IMR-90 (cell line): Measurements from ENCODE around the gene ITPR2. TPM values are rescaled to one million over a fixed set of nuclear protein-coding genes. Genes with fewer than 3 reads are reported as not detected.

ENCODE experiments used
- ATAC-seq: fragments of 200-7000 bp; cut with Tn5 transposase; 2 replicates; pipeline ENCODE4 v1.9.1; 2020; ENCODE audit warnings: low read depth, mild to moderate bottlenecking, moderate library complexity
- BruUV-seq: library from RNA; stranded (reverse); fragments of 400-500 nt; replicated peaks from 2 replicates; lab custom pipeline; 2021; lab: Mats Ljungman, UMichigan
- CTCF ChIA-PET: fragments of 300-600 bp; formaldehyde crosslinking; extraction: SDS; loops from one replicate; lab custom pipeline; 2021; ENCODE audit warnings: antibody characterized with exemption; lab: Yijun Ruan, JAX
- POLR2A ChIA-PET: fragments of 300-600 bp; sonication (Branson Sonifier 250); formaldehyde crosslinking; loops from one replicate; lab custom pipeline; 2022; ENCODE audit warnings: antibody characterized with exemption; ENCODE audit not compliant: unreplicated experiment; lab: Charles Lee
- DNase-seq: peaks from one replicate; pipeline ENCODE4 v3.0.0; 2013
- H2AFZ ChIP-seq: replicated peaks from 2 replicates; pipeline ENCODE3; 2013; ENCODE audit warnings: low read length, mild to moderate bottlenecking; ENCODE audit not compliant: poor library complexity
- H2AK5ac ChIP-seq: 2 replicates; pipeline ENCODE4 v1.6.1; 2013; ENCODE audit warnings: low read depth, low read length, inconsistent platforms
- H2AK9ac ChIP-seq: replicated peaks from 2 replicates; pipeline ENCODE3; 2013; ENCODE audit warnings: mild to moderate bottlenecking, low read depth, low read length, moderate library complexity; ENCODE audit not compliant: poor library complexity
- H2BK120ac ChIP-seq: 2 replicates; pipeline ENCODE4 v1.6.1; 2013; ENCODE audit warnings: low read depth, low read length, inconsistent platforms
- H2BK15ac ChIP-seq: 3 replicates; pipeline ENCODE4 v1.6.1; 2013; ENCODE audit warnings: low read depth, low read length, inconsistent platforms
- H2BK20ac ChIP-seq: 2 replicates; pipeline ENCODE4 v1.6.1; 2013; ENCODE audit warnings: low read depth, mild to moderate bottlenecking, inconsistent platforms, low read length, moderate library complexity
- H2BK5ac ChIP-seq: 2 replicates; pipeline ENCODE4 v1.6.1; 2013; ENCODE audit warnings: mild to moderate bottlenecking, low read depth, low read length, inconsistent platforms; ENCODE audit not compliant: poor library complexity, severe bottlenecking
- H3K14ac ChIP-seq: replicated peaks from 2 replicates; pipeline ENCODE4 v1.6.1; 2013; ENCODE audit warnings: low read depth, low read length, inconsistent platforms
- H3K18ac ChIP-seq: 2 replicates; pipeline ENCODE4 v1.6.1; 2013; ENCODE audit warnings: low read depth, low read length, control low read depth
- H3K23ac ChIP-seq: 2 replicates; pipeline ENCODE4 v1.6.1; 2013; ENCODE audit warnings: low read depth, low read length, inconsistent platforms
- H3K27ac ChIP-seq: 2 replicates; pipeline ENCODE4 v1.5.1; 2013; ENCODE audit warnings: mild to moderate bottlenecking, control low read depth, low read length; ENCODE audit not compliant: insufficient read depth
- H3K27me3 ChIP-seq: 2 replicates; pipeline ENCODE4 v1.6.1; 2013; ENCODE audit warnings: low read length; ENCODE audit not compliant: control insufficient read depth, insufficient read depth
- H3K36me3 ChIP-seq: 2 replicates; pipeline ENCODE4 v1.6.1; 2013; ENCODE audit warnings: low read length, mixed read lengths; ENCODE audit not compliant: control insufficient read depth, insufficient read depth
- H3K4ac ChIP-seq: 2 replicates; pipeline ENCODE4 v1.6.1; 2013; ENCODE audit warnings: low read depth, low read length, inconsistent platforms
- H3K4me1 ChIP-seq: 2 replicates; pipeline ENCODE4 v1.6.1; 2013; ENCODE audit warnings: low read length, mixed read lengths; ENCODE audit not compliant: control insufficient read depth, insufficient read depth
- H3K4me2 ChIP-seq: 2 replicates; pipeline ENCODE4 v1.6.1; 2013; ENCODE audit warnings: low read depth, mild to moderate bottlenecking, control low read depth, low read length, moderate library complexity
- H3K4me3 ChIP-seq: 2 replicates; pipeline ENCODE4 v1.5.1; 2013; ENCODE audit warnings: low read depth, mild to moderate bottlenecking, control low read depth, low read length, moderate library complexity; ENCODE audit not compliant: insufficient read depth
- H3K56ac ChIP-seq: 2 replicates; pipeline ENCODE4 v1.6.1; 2013; ENCODE audit warnings: low read length, inconsistent platforms; ENCODE audit not compliant: insufficient read depth; ENCODE audit errors: extremely low read depth
- H3K79me1 ChIP-seq, 2 experiments: 2 replicates each; pipeline ENCODE4 v1.6.1; 2013; ENCODE audit warnings: low read length in 2 of 2, inconsistent platforms in 1 of 2, low read depth in 1 of 2
- H3K9ac ChIP-seq: 2 replicates; pipeline ENCODE4 v1.6.1; 2013; ENCODE audit warnings: low read depth, low read length, control low read depth
- H3K9me1 ChIP-seq: 2 replicates; pipeline ENCODE4 v1.6.1; 2013; ENCODE audit warnings: low read length, inconsistent platforms; ENCODE audit not compliant: insufficient read depth
- H3K9me3 ChIP-seq: 2 replicates; pipeline ENCODE4 v1.6.1; 2013; ENCODE audit warnings: low read length; ENCODE audit not compliant: control insufficient read depth, insufficient read depth
- H4K20me1 ChIP-seq: 2 replicates; pipeline ENCODE4 v1.6.1; 2013; ENCODE audit warnings: low read length, inconsistent platforms; ENCODE audit not compliant: insufficient read depth
- H4K5ac ChIP-seq: 2 replicates; pipeline ENCODE4 v1.6.1; 2013; ENCODE audit warnings: mild to moderate bottlenecking, low read depth, low read length, control low read depth
- H4K8ac ChIP-seq, 2 experiments: 2 replicates each; pipeline ENCODE4 v1.6.1; 2013; ENCODE audit warnings: low read depth in 2 of 2, low read length in 2 of 2, control low read depth in 1 of 2, inconsistent platforms in 1 of 2
- H4K91ac ChIP-seq: 2 replicates; pipeline ENCODE4 v1.6.1; 2013; ENCODE audit warnings: low read depth, low read length, inconsistent platforms; ENCODE audit not compliant: insufficient read depth
- CEBPB ChIP-seq: IDR thresholded peaks from 2 replicates; pipeline ENCODE4 v1.6.1; 2012; ENCODE audit warnings: low read depth, low read length, improper control_type of control experiment
- CHD1 ChIP-seq: IDR thresholded peaks from 2 replicates; pipeline ENCODE4 v1.6.1; 2012; ENCODE audit warnings: low read depth, low read length, improper control_type of control experiment
- FOS ChIP-seq: fragments of 150-350 bp; IDR thresholded peaks from 2 replicates; pipeline ENCODE4 v1.6.1; 2016; ENCODE audit warnings: low read depth, low read length
- POLR2A ChIP-seq: IDR thresholded peaks from 2 replicates; pipeline ENCODE4 v1.6.1; 2012; ENCODE audit warnings: mild to moderate bottlenecking, low read depth, low read length
- RFX5 ChIP-seq: IDR thresholded peaks from 2 replicates; pipeline ENCODE4 v1.8.0; 2012; ENCODE audit warnings: low read depth, mild to moderate bottlenecking, low read length, moderate library complexity
- WGBS, 2 experiments: methylation state at CpG; one replicate each; pipeline versions ENCODE4 v1.1.5 to v1.1.7; 2013; ENCODE audit warnings: missing lambda C conversion rate in 2 of 2; ENCODE audit not compliant: insufficient read length in 1 of 2; ENCODE audit errors: extremely low coverage in 2 of 2; 5-methylcytosine and 5-hydroxymethylcytosine counted together
- dilution Hi-C: fragments of 300-500 bp; cut with HindIII; formaldehyde crosslinking; loops from one replicate; pipeline ENCODE4 v1.14.3; 2018; ENCODE audit warnings: low sequenced_read_pairs; ENCODE audit not compliant: unreplicated experiment
- in situ Hi-C: fragments of 300-500 bp; cut with MboI; formaldehyde crosslinking; loops from 3 replicates; pipeline ENCODE4 v1.14.3; 2019; ENCODE audit warnings: low sequenced_read_pairs, inconsistent platforms, mixed read lengths
- intact Hi-C: fragments of 100-400 bp; cut with micrococcal nuclease; formaldehyde crosslinking; loops from 2 replicates; pipeline ENCODE4 v1.10.0; 2022
- polyA plus RNA-seq, 3 experiments: library from polyadenylated mRNA; depleted of rRNA; stranded (reverse); fragments of >200 nt; gene quantifications; 2 replicates each; pipeline ENCODE4 v1.2.3, GENCODE V29; 2012; ENCODE audit warnings: low replicate concordance in 1 of 3
- total RNA-seq: library from RNA; depleted of rRNA; stranded (reverse); fragments of >200 nt; gene quantifications from 2 replicates; pipeline ENCODE4 v1.2.3, GENCODE V29; 2012
- TF ChIP-seq, protein P1 (sequence below): conservative IDR thresholded peaks from 2 replicates; pipeline ENCODE4 v1.5.1; 2012; ENCODE audit warnings: mild to moderate bottlenecking, low read depth, low read length, improper control_type of control experiment

Gene ITPR2
- total and polyA plus RNA-seq, 2 of the 4 experiments (the other 2 are of a cell fraction), result 1.2 to 9.0 TPM

DNA sequence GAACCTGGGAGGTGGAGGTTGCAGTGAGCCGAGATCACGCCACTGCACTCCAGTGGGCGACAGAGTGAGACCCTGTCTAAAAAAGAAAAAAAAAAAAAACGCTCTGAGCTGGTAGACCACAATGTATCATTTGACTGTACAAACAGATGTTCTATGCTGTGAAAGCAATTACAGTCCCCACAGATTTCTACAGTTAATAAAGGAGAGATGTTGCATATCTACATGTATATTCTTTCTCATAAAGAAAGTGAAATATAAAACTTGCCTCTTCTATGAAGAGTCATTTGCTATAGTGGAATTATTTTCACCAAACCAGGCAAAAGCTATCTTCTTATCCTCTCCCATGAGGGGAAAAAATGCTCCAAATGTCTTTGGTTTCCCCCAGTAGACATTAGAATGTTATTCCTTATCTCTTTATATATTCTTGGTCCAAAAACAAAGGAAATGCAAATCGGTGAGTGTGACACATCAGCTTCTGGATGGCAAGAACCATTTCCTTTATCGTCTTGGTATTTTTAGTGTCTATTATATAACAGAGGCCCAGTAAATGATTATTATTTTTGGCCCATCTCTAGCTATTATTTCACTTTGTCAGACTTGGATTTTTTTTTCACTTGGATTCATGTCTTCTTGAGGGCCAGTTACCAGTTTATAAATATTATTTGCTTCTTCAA is 407.3 kb downstream of the ITPR2 start:
- no peaks in the 10 kb centered on the region for H3K27me3 ChIP-seq

More for the DNA sequence above, 407.3 kb downstream of the ITPR2 start:
- no TSS peak for BruUV-seq
- Histone ChIP-seq H3K9me3 (no peaks in the 10 kb centered on the region), H3K4me3 (no peak overlapping the region), H3K9me1 (no peaks in the 10 kb centered on the region; the same call in 1 of the 2 replicates), H3K18ac (no peak overlapping the region), H3K36me3 (no peaks in the 10 kb centered on the region), H2BK20ac (no peak overlapping the region), H3K4me1 (peaks cover 2% of the 10 kb centered on the region; the same call in 1 of the 2 replicates), H3K14ac (no peak overlapping the region), H3K9ac (no peak overlapping the region), H4K20me1 (no peaks in the 10 kb centered on the region), H2AFZ (no peak overlapping the region), H3K23ac (no peak overlapping the region), H4K5ac (no peak overlapping the region), H2AK9ac (no peak overlapping the region), H4K8ac (no peak overlapping the region), H3K27ac (no peak overlapping the region), H3K79me1 (no peaks in the 10 kb centered on the region), H3K4ac (no peak overlapping the region), H2BK120ac (no peak overlapping the region), H2BK5ac (no peak overlapping the region), H3K56ac (no peak overlapping the region), H3K4me2 (no peak overlapping the region), H2BK15ac (no peak overlapping the region), H4K91ac (no peak overlapping the region), H2AK5ac (no peak overlapping the region)
- intact Hi-C loops (loop anchor here (5.0 kb wide), 1 partner anchor 33 kb away; no protein-coding TSS in a partner anchor), in situ Hi-C loops (no loop called here), dilution Hi-C loops (no loop called here)
- ATAC-seq (no peak), DNase-seq (peak; percentile 8)
- ChIA-PET POLR2A (no interaction called here), CTCF (interaction anchor here (0.5 to 1.4 kb wide), 2 partner anchors 71 to 303 kb away, joined by 3 to 5 read pairs; no protein-coding TSS in a partner anchor)
- WGBS, 2 experiments, result no CpG with 5 or more reads among the region's 6 CpGs
- no peak for TF ChIP-seq CHD1
- TF ChIP-seq, protein P1, sequence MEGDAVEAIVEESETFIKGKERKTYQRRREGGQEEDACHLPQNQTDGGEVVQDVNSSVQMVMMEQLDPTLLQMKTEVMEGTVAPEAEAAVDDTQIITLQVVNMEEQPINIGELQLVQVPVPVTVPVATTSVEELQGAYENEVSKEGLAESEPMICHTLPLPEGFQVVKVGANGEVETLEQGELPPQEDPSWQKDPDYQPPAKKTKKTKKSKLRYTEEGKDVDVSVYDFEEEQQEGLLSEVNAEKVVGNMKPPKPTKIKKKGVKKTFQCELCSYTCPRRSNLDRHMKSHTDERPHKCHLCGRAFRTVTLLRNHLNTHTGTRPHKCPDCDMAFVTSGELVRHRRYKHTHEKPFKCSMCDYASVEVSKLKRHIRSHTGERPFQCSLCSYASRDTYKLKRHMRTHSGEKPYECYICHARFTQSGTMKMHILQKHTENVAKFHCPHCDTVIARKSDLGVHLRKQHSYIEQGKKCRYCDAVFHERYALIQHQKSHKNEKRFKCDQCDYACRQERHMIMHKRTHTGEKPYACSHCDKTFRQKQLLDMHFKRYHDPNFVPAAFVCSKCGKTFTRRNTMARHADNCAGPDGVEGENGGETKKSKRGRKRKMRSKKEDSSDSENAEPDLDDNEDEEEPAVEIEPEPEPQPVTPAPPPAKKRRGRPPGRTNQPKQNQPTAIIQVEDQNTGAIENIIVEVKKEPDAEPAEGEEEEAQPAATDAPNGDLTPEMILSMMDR, result no peak
- no peak for TF ChIP-seq CEBPB
- TF ChIP-seq FOS, result no peak
- TF ChIP-seq RFX5, result no peak
- TF ChIP-seq POLR2A, result no peak
